PC-9 (cell line): ENCODE results near the gene POU6F2. TPM values are rescaled to one million over a fixed set of nuclear protein-coding genes. Genes with fewer than 3 reads are reported as not detected.

Source experiments
- BruUV-seq: library from RNA; stranded (reverse); fragments of 400-500 nt; replicated peaks from 2 replicates; lab custom pipeline; 2021; lab: Mats Ljungman, UMichigan
- CTCF ChIA-PET: fragments of 300-600 bp; sonication (Branson Sonifier 250); formaldehyde crosslinking; loops from one replicate; lab custom pipeline; 2022; ENCODE audit warnings: antibody characterized with exemption; lab: Charles Lee
- POLR2A ChIA-PET: fragments of 300-600 bp; sonication (Branson Sonifier 250); formaldehyde crosslinking; loops from one replicate; lab custom pipeline; 2022; ENCODE audit warnings: antibody characterized with exemption; ENCODE audit not compliant: unreplicated experiment; lab: Charles Lee
- DNase-seq, 2 experiments: peaks; one replicate each; pipeline versions ENCODE4 v3.0.0 to v3.0.0-alpha.2; 2015 to 2022; ENCODE audit warnings: mixed read lengths in 1 of 2
- H2AFZ ChIP-seq: fragments of 200-600 bp; sonication (generic); 2 replicates; pipeline ENCODE4 v1.8.1; 2017; ENCODE audit warnings: antibody characterized with exemption
- H3F3A ChIP-seq: fragments of 200-600 bp; sonication (generic); 2 replicates; pipeline ENCODE4 v1.8.1; 2017; ENCODE audit warnings: antibody characterized with exemption, mild to moderate bottlenecking, low read depth; ENCODE audit not compliant: insufficient read depth
- H3K27ac ChIP-seq: fragments of 200-600 bp; sonication (generic); 2 replicates; pipeline ENCODE4 v1.6.1; 2016; ENCODE audit warnings: mixed run types
- H3K27me3 ChIP-seq: fragments of 200-600 bp; sonication (generic); 2 replicates; pipeline ENCODE4 v1.6.1; 2016; ENCODE audit warnings: low read depth, mixed run types; ENCODE audit not compliant: insufficient read depth
- H3K36me3 ChIP-seq: fragments of 200-600 bp; sonication (generic); 2 replicates; pipeline ENCODE4 v1.6.1; 2016; ENCODE audit warnings: low read depth, mixed run types
- H3K4me1 ChIP-seq: fragments of 200-600 bp; sonication (generic); replicated peaks from 2 replicates; pipeline ENCODE4 v1.6.1; 2016; ENCODE audit warnings: mixed run types; ENCODE audit not compliant: insufficient read depth
- H3K4me2 ChIP-seq: fragments of 200-600 bp; sonication (generic); 2 replicates; pipeline ENCODE4 v1.6.1; 2017; ENCODE audit warnings: mixed run types
- H3K4me3 ChIP-seq: fragments of 200-600 bp; sonication (generic); 2 replicates; pipeline ENCODE4 v1.6.1; 2016; ENCODE audit warnings: mixed run types
- H3K79me2 ChIP-seq: fragments of 200-600 bp; sonication (generic); 2 replicates; pipeline ENCODE4 v1.6.1; 2017; ENCODE audit warnings: low read depth, mixed run types
- H3K9me2 ChIP-seq: fragments of 200-600 bp; sonication (generic); 2 replicates; pipeline ENCODE4 v1.8.1; 2017; ENCODE audit warnings: mild to moderate bottlenecking; ENCODE audit not compliant: insufficient read depth
- H3K9me3 ChIP-seq: fragments of 200-600 bp; sonication (generic); 2 replicates; pipeline ENCODE4 v1.8.1; 2016; ENCODE audit warnings: low read depth; ENCODE audit not compliant: insufficient read depth
- H4K20me1 ChIP-seq: fragments of 200-600 bp; sonication (generic); 2 replicates; pipeline ENCODE4 v1.8.1; 2017; ENCODE audit not compliant: insufficient read depth
- CTCF ChIP-seq: fragments of 200-600 bp; sonication (generic); conservative IDR thresholded peaks from 2 replicates; pipeline ENCODE4 v1.6.1; 2017; ENCODE audit warnings: mixed run types, antibody characterized with exemption, mild to moderate bottlenecking, moderate library complexity
- EZH2 ChIP-seq: fragments of 200-600 bp; sonication (generic); IDR thresholded peaks from 2 replicates; pipeline ENCODE4 v1.8.0; 2017; ENCODE audit warnings: antibody characterized with exemption, low read depth
- intact Hi-C: fragments of 100-400 bp; cut with micrococcal nuclease; formaldehyde crosslinking; loops from one replicate; pipeline ENCODE4 v1.10.0; 2022; ENCODE audit not compliant: unreplicated experiment
- total RNA-seq: library from RNA; stranded (reverse); gene quantifications from 2 replicates; pipeline ENCODE4 v1.2.3, GENCODE V29; 2021

The POU6F2 gene
- total RNA-seq, 1 experiment from 2014 or later: not detected

DNA sequence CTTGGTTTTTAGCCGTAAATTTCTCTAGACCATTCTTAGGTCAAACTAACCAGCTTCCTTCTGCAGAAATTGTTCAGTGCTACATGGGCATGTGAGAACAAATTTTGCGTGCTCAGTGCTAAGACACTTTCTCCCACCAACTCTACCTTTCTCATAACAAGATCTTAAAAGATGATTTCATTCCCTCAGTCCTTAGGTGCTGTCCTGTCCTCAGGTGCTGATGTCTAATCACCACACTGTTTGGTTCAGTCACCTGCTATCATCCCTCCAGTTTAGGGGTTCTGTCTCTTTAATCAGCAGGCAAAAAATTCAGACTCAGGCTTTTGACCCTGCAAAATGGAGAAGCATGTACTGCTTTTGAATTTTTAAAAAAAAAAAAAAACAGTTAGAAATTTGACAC lies 361.0 kb downstream of the POU6F2 start:
- H3K27me3 ChIP-seq: peaks cover 59% of the 10 kb centered on the region
- no peaks in the 10 kb centered on the region for H3F3A ChIP-seq
- intact Hi-C loops: no loop called here
- H3K4me1 ChIP-seq: no peaks in the 10 kb centered on the region
- no peaks in the 10 kb centered on the region for H3K9me2 ChIP-seq
- no peak overlapping the region for H2AFZ ChIP-seq
- no peaks in the 10 kb centered on the region for H4K20me1 ChIP-seq
- H3K9me3 ChIP-seq: no peaks in the 10 kb centered on the region
- ChIA-PET CTCF (no interaction called here), POLR2A (no interaction called here)
- H3K4me3 ChIP-seq: no peak overlapping the region
- no peak for DNase-seq
- no peak overlapping the region for H3K4me2 ChIP-seq
- H3K27ac ChIP-seq: no peak overlapping the region
- TF ChIP-seq CTCF (no peak), EZH2 (no peak)
- BruUV-seq: no TSS peak
- no peaks in the 10 kb centered on the region for H3K79me2 ChIP-seq
- no peaks in the 10 kb centered on the region for H3K36me3 ChIP-seq

- H3K27ac ChIP-seq: no peak overlapping the region
- H3F3A ChIP-seq: no peaks in the 10 kb centered on the region
- H3K9me2 ChIP-seq: no peaks in the 10 kb centered on the region
- H3K4me3 ChIP-seq: no peak overlapping the region
- H3K4me1 ChIP-seq: no peaks in the 10 kb centered on the region
- DNase-seq: no peak
- H3K79me2 ChIP-seq: no peaks in the 10 kb centered on the region
- H2AFZ ChIP-seq: no peak overlapping the region
- POLR2A ChIA-PET: no interaction called here
- BruUV-seq: no TSS peak
- H4K20me1 ChIP-seq: no peaks in the 10 kb centered on the region
- H3K36me3 ChIP-seq: no peaks in the 10 kb centered on the region
- TF ChIP-seq CTCF: no peak
- TF ChIP-seq EZH2: no peak
- CTCF ChIA-PET: no interaction called here
- H3K4me2 ChIP-seq: no peak overlapping the region
- peaks cover 52% of the 10 kb centered on the region for H3K27me3 ChIP-seq
- intact Hi-C loops: no loop called here
- H3K9me3 ChIP-seq: no peaks in the 10 kb centered on the region
Observed at GRCh38 chr7:39339591-39339990, 361.9 kb downstream of the POU6F2 start.

DNA sequence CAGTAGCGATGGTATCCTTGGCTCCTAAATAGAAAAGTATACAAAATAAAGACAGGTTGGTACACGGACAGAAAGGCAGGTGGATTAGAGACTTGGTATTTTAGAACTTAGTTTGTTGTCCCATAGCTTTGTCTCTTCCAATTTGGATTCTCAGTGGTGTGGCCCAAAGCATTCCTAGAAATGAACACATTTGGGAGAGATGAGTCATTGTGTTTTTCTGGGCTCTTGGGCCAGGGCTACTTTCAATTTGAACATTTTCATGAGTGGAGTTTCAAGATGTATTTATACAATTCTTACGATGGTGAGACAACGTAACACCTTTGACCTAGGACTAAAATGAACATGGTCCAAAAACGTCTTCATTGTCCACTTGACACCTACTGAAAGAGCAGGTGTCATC lies 363.4 kb downstream of the POU6F2 start:
- Histone ChIP-seq H3K4me1 (no peaks in the 10 kb centered on the region), H3K27me3 (peaks cover 40% of the 10 kb centered on the region), H3K4me3 (no peak overlapping the region), H4K20me1 (no peaks in the 10 kb centered on the region), H3K9me2 (no peaks in the 10 kb centered on the region), H3K79me2 (no peaks in the 10 kb centered on the region), H3K27ac (no peak overlapping the region), H2AFZ (no peak overlapping the region), H3K36me3 (no peaks in the 10 kb centered on the region), H3K9me3 (no peaks in the 10 kb centered on the region), H3F3A (no peaks in the 10 kb centered on the region), H3K4me2 (no peak overlapping the region)
- intact Hi-C loops: no loop called here
- POLR2A ChIA-PET: no interaction called here
- no peak for DNase-seq
- no TSS peak for BruUV-seq
- CTCF ChIA-PET: no interaction called here
- TF ChIP-seq CTCF: no peak
- no peak for TF ChIP-seq EZH2
